ENCODE measurements around the gene FAM170A. TPM values are rescaled to one million over a fixed set of nuclear protein-coding genes. Genes with fewer than 3 reads are reported as not detected.

Gene FAM170A
- polyA plus RNA-seq, 1 donor (not counting 4 experiments of a cell fraction or from before 2014, with no cell fraction given) = not detected

DNA sequence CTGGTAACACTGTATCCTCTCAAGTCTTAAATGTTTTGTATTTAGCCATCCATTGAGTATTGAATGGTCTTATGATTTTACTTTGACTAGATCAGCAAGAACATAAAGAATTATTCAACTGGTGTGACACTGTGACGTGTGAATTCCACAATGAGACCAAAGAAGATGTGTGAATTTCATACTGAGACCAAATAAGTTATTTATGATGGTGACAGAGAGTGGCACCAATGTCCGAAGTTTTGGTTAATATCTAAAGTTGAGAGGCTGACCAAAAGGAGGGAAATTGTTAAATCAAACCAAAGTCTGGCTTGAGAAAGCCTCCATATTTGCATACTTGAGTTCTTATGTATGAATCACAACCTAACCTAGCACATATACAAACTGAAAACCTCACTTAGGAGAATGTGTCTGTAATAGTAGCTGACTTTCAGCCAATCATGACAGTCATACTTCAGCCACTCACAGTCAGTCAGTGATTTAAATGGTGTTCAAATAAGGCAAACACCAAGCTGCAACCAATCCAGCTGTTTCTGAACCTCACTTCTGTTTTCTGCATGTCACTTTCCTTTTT lies 31.5 kb upstream of the FAM170A start:
- Histone ChIP-seq H3K9me1 (ENCODE audit: control insufficient read depth, extremely low read depth, insufficient read depth, low read length) (no peaks in the 10 kb centered on the region), H3K27me3 (ENCODE audit: control insufficient read depth, extremely low read depth, insufficient read depth, low read length) (no peaks in the 10 kb centered on the region), H3K79me2 (ENCODE audit: control insufficient read depth, insufficient read depth, low read length) (no peaks in the 10 kb centered on the region), H3K4me3 (ENCODE audit: control insufficient read depth in 2 of 3, extremely low read depth in 1 of 3, insufficient read depth in 2 of 3, low read depth in 1 of 3, low read length in 3 of 3) (no peak overlapping the region), H3K9me3 (ENCODE audit: control insufficient read depth, low read depth, low read length) (no peaks in the 10 kb centered on the region), H3K27ac (ENCODE audit: control insufficient read depth, insufficient read depth, low read length) (no peak overlapping the region), H3K4me1 (ENCODE audit: control insufficient read depth, extremely low read depth, insufficient read depth, low read length) (no peaks in the 10 kb centered on the region), H3K36me3 (ENCODE audit: control insufficient read depth in 2 of 2, extremely low read depth in 1 of 2, insufficient read depth in 2 of 2, low read length in 2 of 2) (no peaks in the 10 kb centered on the region), H3K9ac (ENCODE audit: control insufficient read depth, extremely low read depth, insufficient read depth, low read length) (no peak overlapping the region), H4K20me1 (ENCODE audit: control insufficient read depth, extremely low read depth, insufficient read depth, low read length) (no peaks in the 10 kb centered on the region), H2AFZ (ENCODE audit: control insufficient read depth, low read length) (no peak overlapping the region), H3K4me2 (ENCODE audit: control insufficient read depth, extremely low read depth, insufficient read depth, low read depth, low read length) (no peak overlapping the region)
- dilution Hi-C loops (cut with MboI; ENCODE audit: extremely low pct_ligation_motif_present, low sequenced_read_pairs) = no loop called here
- TF ChIP-seq CTCF (optimal IDR thresholded peaks at IDR 0.05 in 1 of 3, IDR thresholded peaks at IDR 0.05 in 1 of 3, conservative IDR thresholded peaks at IDR 0.05 in 1 of 3; ENCODE audit: extremely low read depth in 1 of 3, insufficient read depth in 2 of 3, low read length in 3 of 3) (no peak), EZH2 (IDR thresholded peaks at IDR 0.05; ENCODE audit: low read length) (no peak)
- DNase-seq (ENCODE audit: low read depth, low spot score) (no peak), FAIRE-seq (no peak)

GRCh38 chr5:119613937-119614336 lies 15.4 kb upstream of the FAM170A start:
- DNase-seq (ENCODE audit: low read depth, low spot score) = no peak
- Histone ChIP-seq H4K20me1 (ENCODE audit: control insufficient read depth, extremely low read depth, insufficient read depth, low read length) (no peaks in the 10 kb centered on the region), H3K9me3 (ENCODE audit: control insufficient read depth, low read depth, low read length) (no peaks in the 10 kb centered on the region), H2AFZ (ENCODE audit: control insufficient read depth, low read length) (no peak overlapping the region), H3K9me1 (ENCODE audit: control insufficient read depth, extremely low read depth, insufficient read depth, low read length) (no peaks in the 10 kb centered on the region), H3K36me3 (ENCODE audit: control insufficient read depth in 2 of 2, extremely low read depth in 1 of 2, insufficient read depth in 2 of 2, low read length in 2 of 2) (no peaks in the 10 kb centered on the region), H3K4me3 (ENCODE audit: control insufficient read depth in 2 of 3, extremely low read depth in 1 of 3, insufficient read depth in 2 of 3, low read depth in 1 of 3, low read length in 3 of 3) (no peak overlapping the region), H3K27me3 (ENCODE audit: control insufficient read depth, extremely low read depth, insufficient read depth, low read length) (no peaks in the 10 kb centered on the region), H3K4me1 (ENCODE audit: control insufficient read depth, extremely low read depth, insufficient read depth, low read length) (no peaks in the 10 kb centered on the region), H3K79me2 (ENCODE audit: control insufficient read depth, insufficient read depth, low read length) (no peaks in the 10 kb centered on the region), H3K4me2 (ENCODE audit: control insufficient read depth, extremely low read depth, insufficient read depth, low read depth, low read length) (no peak overlapping the region), H3K9ac (ENCODE audit: control insufficient read depth, extremely low read depth, insufficient read depth, low read length) (no peak overlapping the region), H3K27ac (ENCODE audit: control insufficient read depth, insufficient read depth, low read length) (no peak overlapping the region)
- TF ChIP-seq CTCF (optimal IDR thresholded peaks at IDR 0.05 in 1 of 3, IDR thresholded peaks at IDR 0.05 in 1 of 3, conservative IDR thresholded peaks at IDR 0.05 in 1 of 3; ENCODE audit: extremely low read depth in 1 of 3, insufficient read depth in 2 of 3, low read length in 3 of 3) (no peak), EZH2 (IDR thresholded peaks at IDR 0.05; ENCODE audit: low read length) (no peak)
- dilution Hi-C loops (cut with MboI; ENCODE audit: extremely low pct_ligation_motif_present, low sequenced_read_pairs) = no loop called here
- no peak for FAIRE-seq

All from keratinocyte (primary cell).